ENCODE data around the gene APOL2.

DNA sequence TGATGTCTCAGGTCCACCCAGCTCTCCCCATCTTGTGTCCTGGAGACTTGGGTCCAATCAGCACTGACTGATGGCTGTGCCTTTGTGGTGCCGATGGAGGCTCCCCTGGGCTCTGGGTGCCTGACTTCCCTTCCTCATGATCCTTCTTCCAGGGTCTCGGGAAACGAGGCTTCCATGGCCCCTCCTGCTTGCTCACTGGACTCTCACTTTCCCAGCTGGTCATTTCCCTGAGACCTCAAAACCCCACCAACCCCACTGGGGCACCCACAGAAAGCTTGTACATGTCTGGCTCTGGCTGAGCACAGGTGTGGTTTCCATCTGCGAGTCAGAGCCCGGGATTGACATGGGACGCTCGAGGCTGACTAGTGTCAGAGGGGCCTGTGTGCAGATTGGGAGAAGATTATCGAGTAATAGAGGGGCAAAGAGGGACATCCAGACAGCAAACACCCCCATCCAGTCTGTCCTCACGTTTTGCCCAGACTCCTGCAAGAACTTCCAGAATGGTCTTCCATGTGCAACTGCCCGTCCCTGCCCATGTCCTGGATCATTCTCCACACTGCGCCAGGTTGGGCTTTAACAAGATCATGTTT lies 28.7 kb upstream of the APOL2 start:
- TF ChIP-seq, protein P1, sequence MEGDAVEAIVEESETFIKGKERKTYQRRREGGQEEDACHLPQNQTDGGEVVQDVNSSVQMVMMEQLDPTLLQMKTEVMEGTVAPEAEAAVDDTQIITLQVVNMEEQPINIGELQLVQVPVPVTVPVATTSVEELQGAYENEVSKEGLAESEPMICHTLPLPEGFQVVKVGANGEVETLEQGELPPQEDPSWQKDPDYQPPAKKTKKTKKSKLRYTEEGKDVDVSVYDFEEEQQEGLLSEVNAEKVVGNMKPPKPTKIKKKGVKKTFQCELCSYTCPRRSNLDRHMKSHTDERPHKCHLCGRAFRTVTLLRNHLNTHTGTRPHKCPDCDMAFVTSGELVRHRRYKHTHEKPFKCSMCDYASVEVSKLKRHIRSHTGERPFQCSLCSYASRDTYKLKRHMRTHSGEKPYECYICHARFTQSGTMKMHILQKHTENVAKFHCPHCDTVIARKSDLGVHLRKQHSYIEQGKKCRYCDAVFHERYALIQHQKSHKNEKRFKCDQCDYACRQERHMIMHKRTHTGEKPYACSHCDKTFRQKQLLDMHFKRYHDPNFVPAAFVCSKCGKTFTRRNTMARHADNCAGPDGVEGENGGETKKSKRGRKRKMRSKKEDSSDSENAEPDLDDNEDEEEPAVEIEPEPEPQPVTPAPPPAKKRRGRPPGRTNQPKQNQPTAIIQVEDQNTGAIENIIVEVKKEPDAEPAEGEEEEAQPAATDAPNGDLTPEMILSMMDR (IDR thresholded peaks at IDR 0.05; ENCODE audit: poor library complexity, severe bottlenecking) = no peak
- TF ChIP-seq REST (IDR thresholded peaks at IDR 0.05; ENCODE audit: borderline replicate concordance) (no peak), POLR2AphosphoS5 (IDR thresholded peaks at IDR 0.05) (no peak), EZH2 (IDR thresholded peaks at IDR 0.05; ENCODE audit: borderline replicate concordance, insufficient read depth, low read length, poor library complexity, severe bottlenecking) (no peak)
